Stimulated activated naive B cell treated with anti-CD40 and anti-IgM and Interleukin-4, amounts not matched to agents 10 μg/mL and 1 μg/mL and 100 μg/mL, for 72 hours (primary cell): Measurements from ENCODE around the gene PCBP4.

Experiments used
- ATAC-seq, 2 donors: fragments of 150-1000 bp; cut with Tn5 transposase; replicated peaks; 2 replicates each; pipeline ENCODE4 v1.10.0; 2021; ENCODE audit warnings: moderate library complexity in 1 of 2
- DNase-seq: peaks from one replicate; pipeline ENCODE4 v3.0.0; 2021
- H3K27ac Mint-ChIP-seq: one replicate; pipeline ENCODE4 v1.8.0; 2022; ENCODE audit warnings: mild to moderate bottlenecking, mixed read lengths
- H3K27me3 Mint-ChIP-seq, 2 donors: one replicate each; pipeline ENCODE4 v1.8.0; 2022; ENCODE audit warnings: mixed read lengths in 2 of 2
- H3K36me3 Mint-ChIP-seq, 2 donors: one replicate each; pipeline ENCODE4 v1.8.0; 2022; ENCODE audit warnings: mixed read lengths in 2 of 2, mild to moderate bottlenecking in 1 of 2
- H3K4me1 Mint-ChIP-seq, 2 donors: one replicate each; pipeline ENCODE4 v1.8.0; 2022; ENCODE audit warnings: mixed read lengths in 2 of 2, mild to moderate bottlenecking in 1 of 2
- H3K4me3 Mint-ChIP-seq, 2 donors: one replicate each; pipeline ENCODE4 v1.8.0; 2022; ENCODE audit warnings: mild to moderate bottlenecking in 2 of 2, mixed read lengths in 2 of 2, moderate library complexity in 1 of 2
- H3K9me3 Mint-ChIP-seq, 2 donors: one replicate each; pipeline ENCODE4 v1.8.0; 2022; ENCODE audit warnings: mixed read lengths in 2 of 2, mild to moderate bottlenecking in 1 of 2

The PCBP4 gene

DNA sequence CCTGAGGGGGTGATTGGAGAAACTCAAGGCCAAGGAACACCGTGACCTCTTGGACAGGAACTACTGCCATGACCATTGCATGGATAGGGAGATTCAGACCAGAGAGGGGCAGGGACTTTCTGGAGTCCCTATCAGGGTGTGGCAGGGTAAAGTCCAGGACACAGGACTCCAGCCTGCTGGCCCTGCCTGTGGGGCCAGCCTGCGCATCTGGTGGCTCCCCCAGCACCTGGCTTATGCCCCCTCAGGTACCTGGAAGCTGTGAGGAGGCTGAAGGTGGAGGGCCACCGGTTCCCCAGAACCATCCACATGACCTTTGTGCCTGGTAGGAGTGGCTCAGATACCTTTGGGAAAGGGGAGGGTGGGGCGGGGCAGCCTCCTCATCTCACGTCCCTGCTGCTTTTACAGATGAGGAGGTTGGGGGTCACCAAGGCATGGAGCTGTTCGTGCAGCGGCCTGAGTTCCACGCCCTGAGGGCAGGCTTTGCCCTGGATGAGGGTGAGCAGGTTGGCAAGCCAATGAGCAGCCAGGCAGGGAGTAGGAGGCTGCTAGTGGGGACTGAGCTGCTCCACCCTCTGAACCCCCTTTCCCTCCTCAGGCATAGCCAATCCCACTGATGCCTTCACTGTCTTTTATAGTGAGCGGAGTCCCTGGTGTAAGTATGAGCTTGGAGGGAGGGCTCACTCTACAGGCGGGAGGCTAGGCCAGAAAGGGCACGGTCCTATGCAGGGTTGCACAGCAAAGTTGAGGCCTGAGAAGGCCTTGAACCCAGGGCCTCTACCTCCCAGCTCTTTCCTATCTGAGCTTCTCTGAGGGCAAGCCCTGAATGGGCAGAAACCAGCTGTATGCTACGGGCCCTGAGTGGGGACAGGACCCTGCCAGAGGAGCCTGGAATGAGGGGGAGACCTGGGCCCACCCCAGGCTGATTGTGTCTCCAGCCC is 19.0 kb upstream of the PCBP4 start:
- Mint-ChIP-seq H3K4me3 (no peak overlapping the region), H3K9me3 (no peaks in the 10 kb centered on the region), H3K36me3 (peaks cover 9 to 14% of the 10 kb centered on the region in 2 donors), H3K27ac (peak overlapping the region; percentile 42), H3K27me3 (no peaks in the 10 kb centered on the region), H3K4me1 (peaks cover 27 to 61% of the 10 kb centered on the region in 2 donors)
- DNase-seq (no peak), ATAC-seq (no peak)

DNA sequence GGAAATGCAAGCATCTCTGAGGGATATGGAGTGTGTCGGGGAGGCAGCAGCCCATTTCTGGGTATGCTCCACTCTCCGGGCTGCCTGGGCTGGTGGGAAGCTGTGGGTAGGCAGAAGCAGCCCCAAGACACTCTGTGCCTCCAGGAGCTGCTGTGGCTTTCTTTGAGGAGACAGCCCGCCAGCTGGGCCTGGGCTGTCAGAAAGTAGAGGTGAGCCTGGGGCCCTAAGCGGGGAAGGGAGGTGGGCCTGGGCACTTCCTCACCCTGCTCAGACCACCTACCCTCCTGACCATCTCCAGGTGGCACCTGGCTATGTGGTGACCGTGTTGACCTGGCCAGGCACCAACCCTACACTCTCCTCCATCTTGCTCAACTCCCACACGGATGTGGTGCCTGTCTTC is 17.8 kb upstream of the PCBP4 start:
- ATAC-seq (no peak), DNase-seq (no peak)
- Mint-ChIP-seq H3K27ac (peak overlapping the region; percentile 31), H3K36me3 (peaks cover 3 to 14% of the 10 kb centered on the region in 2 donors), H3K27me3 (no peaks in the 10 kb centered on the region), H3K9me3 (no peaks in the 10 kb centered on the region), H3K4me3 (no peak overlapping the region), H3K4me1 (peaks cover 26 to 58% of the 10 kb centered on the region in 2 donors)

DNA sequence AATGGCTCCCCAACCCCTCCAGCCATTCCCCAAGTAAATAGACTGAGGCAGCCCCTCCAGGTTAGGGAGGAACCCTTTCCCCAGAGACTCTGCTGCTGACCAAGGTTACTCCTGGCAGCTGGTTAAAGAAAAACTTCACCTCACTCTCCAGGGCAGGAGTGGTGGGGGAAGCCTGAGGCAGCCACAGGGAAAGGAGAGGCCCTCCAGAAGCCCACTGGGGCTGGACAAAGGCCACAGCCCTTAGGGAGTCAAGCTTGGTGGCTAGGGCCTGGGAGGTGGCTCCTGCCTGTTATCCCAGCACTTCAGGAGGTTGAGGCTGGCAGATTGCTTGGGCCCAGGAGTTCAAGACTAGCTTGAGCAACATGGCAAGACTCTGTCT is 17.0 kb upstream of the PCBP4 start:
- Mint-ChIP-seq H3K36me3 (peaks cover 3 to 14% of the 10 kb centered on the region in 2 donors), H3K27ac (peak overlapping the region; percentile 96), H3K4me3 (peak overlapping the region; percentile 91), H3K9me3 (no peaks in the 10 kb centered on the region), H3K4me1 (peaks cover 26 to 57% of the 10 kb centered on the region in 2 donors), H3K27me3 (no peaks in the 10 kb centered on the region)
- DNase-seq (no peak), ATAC-seq (no peak)

DNA sequence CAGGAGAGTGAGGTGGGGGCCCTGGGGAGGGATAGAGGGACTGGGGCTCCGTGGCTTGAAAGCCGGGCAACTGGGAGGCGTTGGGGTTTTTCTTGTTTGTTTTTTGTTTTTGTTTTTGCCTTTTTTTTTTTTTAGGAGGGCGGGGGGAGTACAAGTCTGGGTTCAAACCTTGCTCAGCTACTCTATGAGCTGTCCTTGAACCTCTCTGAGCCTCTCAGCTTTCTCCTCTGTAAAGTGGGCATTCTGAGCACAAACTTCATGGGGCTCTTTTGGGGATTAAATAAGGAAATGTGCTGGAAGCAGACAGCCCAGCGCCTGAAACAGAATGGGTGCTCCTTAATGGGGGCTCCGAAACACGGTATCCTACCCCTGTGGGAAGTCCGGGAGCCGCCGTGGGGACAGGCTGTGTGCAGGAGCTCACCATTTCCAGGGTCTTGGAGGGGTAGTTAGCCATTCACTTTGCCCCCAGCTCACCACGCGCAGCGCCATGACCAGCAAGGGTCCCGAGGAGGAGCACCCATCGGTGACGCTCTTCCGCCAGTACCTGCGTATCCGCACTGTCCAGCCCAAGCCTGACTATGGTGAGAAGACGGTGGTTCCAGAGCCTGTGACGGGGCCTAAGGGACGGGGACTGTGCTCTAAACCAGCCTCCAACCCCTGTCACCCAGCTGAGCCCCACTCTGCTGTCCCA is 16.5 kb upstream of the PCBP4 start:
- Mint-ChIP-seq H3K4me3 (peak overlapping the region; percentile 91), H3K27me3 (no peaks in the 10 kb centered on the region), H3K27ac (peak overlapping the region; percentile 96), H3K36me3 (peaks cover 2 to 10% of the 10 kb centered on the region in 2 donors), H3K4me1 (peaks cover 26 to 51% of the 10 kb centered on the region in 2 donors), H3K9me3 (no peaks in the 10 kb centered on the region)
- DNase-seq (no peak), ATAC-seq (peak in 1 of 2 donors; percentile 0)

DNA sequence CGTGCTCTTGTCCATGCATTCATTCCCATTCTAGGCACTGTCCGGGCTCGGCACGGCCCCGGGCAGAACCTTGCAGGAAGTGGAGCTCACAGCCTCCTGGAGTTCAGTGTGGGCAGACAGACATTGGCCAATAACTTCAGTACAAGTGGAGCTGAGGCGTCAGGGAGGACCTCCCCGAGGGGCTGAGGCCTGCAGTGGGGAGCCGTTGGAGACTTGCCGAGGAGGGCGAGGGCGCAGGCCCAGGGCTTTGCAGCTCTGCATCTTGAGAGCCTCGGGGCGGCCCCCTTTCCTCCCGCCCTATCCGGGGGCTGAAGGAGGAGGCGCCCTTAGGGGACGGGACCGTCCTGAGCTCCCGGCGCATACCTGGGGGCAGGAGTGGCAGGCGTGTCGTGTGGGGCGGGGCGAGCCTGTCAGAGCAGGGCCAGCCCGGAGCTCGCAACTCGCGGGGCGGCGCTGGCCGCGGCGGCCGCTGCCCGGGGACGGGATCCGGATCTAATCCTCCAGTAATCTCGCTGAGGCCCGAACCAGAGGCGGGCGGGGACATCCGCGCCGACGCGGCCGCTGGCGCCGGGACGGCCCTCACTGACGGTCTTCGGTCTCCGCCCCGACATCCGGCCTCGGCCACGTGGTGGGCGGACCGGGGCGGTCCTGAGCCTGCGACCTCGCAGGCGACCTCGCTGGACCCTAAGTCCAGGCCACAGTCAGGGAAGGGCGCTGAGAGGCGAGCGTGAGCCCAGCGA is 15.8 kb upstream of the PCBP4 start, which contains the start of gene ACY1:
TSS of gene ACY1 (plus strand) at position 698 of the 740 bp plus-strand sequence. CDS start 530 bp downstream, outside the sequence.
- H3K27ac Mint-ChIP-seq = peak within 1 kb of the TSS; percentile 96
- peaks cover 26 to 44% of the 10 kb centered on the region in 2 donors for H3K4me1 Mint-ChIP-seq
- DNase-seq = peak; percentile 82
- H3K27me3 Mint-ChIP-seq = no peaks in the 10 kb centered on the region
- H3K36me3 Mint-ChIP-seq = peaks cover 0 to 6% of the 10 kb centered on the region in 2 donors
- no peaks in the 10 kb centered on the region for H3K9me3 Mint-ChIP-seq
- H3K4me3 Mint-ChIP-seq = peak within 1 kb of the TSS; percentile 91
- ATAC-seq = peak; percentile 89

DNA sequence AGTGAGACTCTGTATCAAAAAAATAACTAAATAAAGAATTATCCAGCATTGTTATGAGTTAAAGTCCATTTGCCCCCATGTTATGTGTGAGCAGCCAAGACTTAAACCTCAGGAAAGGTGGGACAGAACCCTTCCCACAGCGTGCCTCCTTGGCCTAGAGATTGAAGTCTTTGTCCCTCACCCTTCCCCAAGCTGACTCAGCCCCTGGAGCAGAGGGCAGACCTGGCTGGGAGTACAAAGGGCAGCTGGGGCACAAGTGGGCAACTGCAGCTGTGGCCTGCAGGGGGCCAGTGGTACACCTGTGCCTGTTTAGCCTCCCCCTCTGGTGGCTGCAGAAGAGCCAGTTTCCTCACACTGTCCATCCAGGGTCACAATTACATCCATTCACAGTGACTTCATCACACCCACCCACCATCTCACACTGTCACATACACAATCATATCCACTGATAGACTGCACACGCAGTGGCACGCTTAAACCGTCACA is 15.1 kb upstream of the PCBP4 start:
- Mint-ChIP-seq H3K36me3 (peaks cover 0 to 6% of the 10 kb centered on the region in 2 donors), H3K4me1 (peaks cover 28 to 43% of the 10 kb centered on the region in 2 donors), H3K4me3 (peak overlapping the region; percentile 91), H3K9me3 (no peaks in the 10 kb centered on the region), H3K27ac (peak overlapping the region; percentile 96), H3K27me3 (no peaks in the 10 kb centered on the region)
- peak; percentile 61 to 64 for ATAC-seq
- peak; percentile 39 for DNase-seq

DNA sequence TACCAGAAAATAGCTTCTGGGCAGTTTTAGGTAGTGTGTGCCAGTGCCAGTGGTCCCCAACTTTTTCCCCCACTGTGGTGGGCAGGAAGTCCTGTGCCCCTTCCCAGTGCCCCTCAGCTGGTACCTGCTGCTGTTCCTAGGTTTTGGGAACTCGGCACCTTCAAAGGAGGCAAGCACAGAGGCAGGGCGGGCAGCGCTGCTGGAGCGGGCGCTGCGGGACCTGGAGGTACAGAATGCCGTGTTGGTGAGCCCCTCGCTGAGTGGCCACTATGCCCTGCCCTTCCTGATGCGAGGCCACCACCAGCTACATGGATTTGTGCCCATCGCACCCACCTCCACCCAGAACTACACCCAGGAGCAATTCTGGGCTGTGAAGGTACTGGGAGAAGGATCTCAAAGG is 13.0 kb upstream of the PCBP4 start:
- Mint-ChIP-seq H3K9me3 (no peaks in the 10 kb centered on the region), H3K27me3 (no peaks in the 10 kb centered on the region), H3K36me3 (peaks cover 0 to 6% of the 10 kb centered on the region in 2 donors), H3K4me1 (peaks cover 36 to 61% of the 10 kb centered on the region in 2 donors), H3K27ac (peak overlapping the region; percentile 37), H3K4me3 (no peak overlapping the region)
- ATAC-seq (no peak), DNase-seq (no peak)

DNA sequence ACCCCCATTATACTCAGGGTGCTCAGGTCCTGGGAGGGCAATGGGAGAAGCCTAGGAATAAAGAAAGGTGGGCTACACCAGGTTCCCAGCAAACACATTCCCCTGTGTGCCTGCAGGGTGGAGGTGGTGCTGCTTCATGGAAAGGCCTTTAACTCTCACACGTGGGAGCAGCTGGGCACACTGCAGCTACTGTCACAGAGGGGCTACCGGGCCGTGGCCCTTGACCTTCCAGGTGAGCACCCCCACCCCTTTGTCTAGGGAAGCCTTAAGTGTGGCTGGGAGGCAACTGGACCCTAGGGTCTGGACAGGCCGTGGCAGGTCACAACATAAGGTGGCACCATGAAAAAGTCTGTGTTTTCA is 10.9 kb upstream of the PCBP4 start:
- Mint-ChIP-seq H3K4me1 (peaks cover 35 to 59% of the 10 kb centered on the region in 2 donors), H3K9me3 (no peaks in the 10 kb centered on the region), H3K27ac (no peak overlapping the region), H3K36me3 (peaks cover 2 to 11% of the 10 kb centered on the region in 2 donors), H3K27me3 (no peaks in the 10 kb centered on the region), H3K4me3 (no peak overlapping the region)
- ATAC-seq (no peak), DNase-seq (no peak)

DNA sequence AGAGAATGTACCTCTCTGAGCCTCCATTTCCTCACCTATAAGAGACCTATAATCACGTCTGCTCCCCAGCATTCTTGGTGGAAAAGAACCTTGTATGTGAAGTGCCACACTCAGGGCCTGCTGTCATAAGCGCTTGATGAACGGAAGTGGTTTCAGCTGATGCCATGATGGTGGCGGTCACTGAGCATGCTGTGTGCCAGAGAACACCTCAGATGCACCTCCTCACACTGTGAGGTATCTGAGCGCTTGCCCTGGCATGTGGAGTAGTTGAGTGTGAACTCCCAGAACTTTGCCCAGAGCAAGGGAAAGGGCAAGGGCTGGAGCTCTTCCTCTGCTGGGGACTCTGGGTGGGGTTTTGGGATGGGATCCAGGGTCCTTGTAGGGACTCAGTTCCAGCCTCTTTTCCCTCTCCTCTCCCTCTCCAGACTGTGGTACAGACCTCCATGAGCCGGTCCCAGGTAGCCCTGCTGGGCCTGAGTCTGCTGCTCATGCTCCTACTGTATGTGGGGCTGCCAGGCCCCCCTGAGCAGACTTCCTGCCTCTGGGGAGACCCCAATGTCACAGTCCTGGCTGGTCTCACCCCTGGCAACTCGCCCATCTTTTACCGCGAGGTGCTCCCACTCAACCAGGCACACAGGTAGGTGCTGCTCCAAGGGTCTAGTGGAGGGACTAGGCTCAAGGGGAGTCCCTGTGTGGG is 10.3 kb upstream of the PCBP4 start:
- no peak overlapping the region for H3K4me3 Mint-ChIP-seq
- ATAC-seq (no peak), DNase-seq (no peak)
- no peaks in the 10 kb centered on the region for H3K9me3 Mint-ChIP-seq
- H3K36me3 Mint-ChIP-seq = peaks cover 2 to 11% of the 10 kb centered on the region in 2 donors
- no peaks in the 10 kb centered on the region for H3K27me3 Mint-ChIP-seq
- peak overlapping the region; percentile 78 for H3K27ac Mint-ChIP-seq
- H3K4me1 Mint-ChIP-seq = peaks cover 31 to 54% of the 10 kb centered on the region in 2 donors

DNA sequence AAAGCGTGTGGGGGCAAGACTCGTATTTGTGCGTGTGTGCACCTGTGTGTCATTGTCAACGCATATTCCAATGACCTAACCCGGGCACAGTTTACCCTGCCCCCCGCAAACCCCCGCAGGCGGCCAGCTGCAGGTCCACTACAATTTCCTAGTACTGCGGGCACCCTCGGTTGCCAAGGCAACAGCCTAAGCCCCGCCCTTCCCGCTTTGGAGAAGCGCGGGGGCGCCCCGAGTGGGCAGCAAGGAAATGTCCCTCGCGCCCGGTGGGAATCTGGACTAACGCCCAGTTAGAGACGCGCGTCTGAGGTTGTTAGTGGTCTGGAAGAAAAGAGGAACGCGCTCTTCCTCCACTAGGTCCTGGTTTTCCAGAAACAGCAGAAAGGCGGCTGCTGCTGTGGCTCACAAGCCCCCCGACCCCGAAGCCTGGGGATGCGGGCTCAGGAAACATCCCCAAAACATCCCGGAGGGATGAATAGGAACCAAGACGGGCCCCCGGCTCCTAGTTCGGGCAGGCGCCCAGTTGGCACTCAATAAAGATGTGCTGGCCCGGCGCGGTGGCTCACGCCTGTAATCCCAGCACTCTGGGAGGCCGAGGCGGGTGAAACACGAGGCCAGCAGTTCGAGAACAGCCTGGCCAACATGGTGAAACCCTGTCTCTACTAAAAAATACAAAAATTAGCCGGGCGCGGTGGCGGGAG is 8.7 kb upstream of the PCBP4 start:
- H3K4me3 Mint-ChIP-seq = peak overlapping the region; percentile 96 to 97
- peaks cover 2 to 7% of the 10 kb centered on the region in 2 donors for H3K36me3 Mint-ChIP-seq
- H3K27ac Mint-ChIP-seq = peak overlapping the region; percentile 81
- H3K9me3 Mint-ChIP-seq = no peaks in the 10 kb centered on the region
- H3K4me1 Mint-ChIP-seq = peaks cover 28 to 40% of the 10 kb centered on the region in 2 donors
- ATAC-seq (no peak), DNase-seq (no peak)
- no peaks in the 10 kb centered on the region for H3K27me3 Mint-ChIP-seq

DNA sequence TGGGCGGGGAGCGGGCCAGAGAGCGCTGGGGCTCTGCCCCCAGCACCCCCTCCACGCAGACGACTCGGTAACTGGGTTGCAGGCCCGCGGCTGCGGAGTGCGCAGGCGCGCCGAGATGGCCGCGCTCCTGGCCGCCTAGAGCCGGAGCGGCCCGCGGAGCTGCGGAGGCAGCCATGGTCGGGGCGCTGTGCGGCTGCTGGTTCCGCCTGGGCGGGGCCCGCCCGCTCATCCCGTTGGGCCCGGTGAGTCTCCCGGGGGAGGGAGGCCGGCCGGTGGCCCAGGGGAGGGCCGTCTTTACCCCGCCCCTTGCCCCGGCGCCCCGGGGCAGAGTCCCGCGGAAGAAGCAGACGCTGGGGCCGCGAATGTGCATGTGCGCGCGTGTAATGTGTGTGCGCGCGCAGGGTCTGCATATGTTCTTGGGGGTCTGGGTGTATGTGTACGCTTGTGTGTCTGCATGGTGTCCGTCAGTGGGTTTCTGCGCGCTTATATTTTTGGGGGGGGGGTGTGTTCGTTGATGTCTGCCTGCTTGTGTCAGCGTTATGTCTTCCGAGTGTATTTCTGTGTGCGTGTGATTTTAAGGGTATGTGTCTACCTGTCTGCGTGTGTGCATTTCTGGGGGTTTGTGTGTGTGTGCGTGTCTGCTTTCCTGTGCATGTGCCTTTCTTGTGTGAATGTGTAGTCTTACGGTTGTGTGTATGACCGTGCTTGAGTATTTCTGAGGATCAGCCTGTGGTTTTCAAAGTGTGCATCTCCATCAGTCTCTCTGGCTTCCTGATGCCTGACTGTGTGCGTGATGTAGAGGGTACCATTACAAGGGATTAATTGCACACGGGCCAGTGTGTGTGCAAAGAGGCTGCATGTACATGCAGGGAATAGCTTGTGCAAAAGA is 8.0 kb upstream of the PCBP4 start, which contains the start of gene ABHD14A:
TSS of gene ABHD14A (plus strand) at position 102 of the 889 bp plus-strand sequence. CDS start at position 174, 72 bp downstream.
- ATAC-seq = peak; percentile 81 to 82

DNA sequence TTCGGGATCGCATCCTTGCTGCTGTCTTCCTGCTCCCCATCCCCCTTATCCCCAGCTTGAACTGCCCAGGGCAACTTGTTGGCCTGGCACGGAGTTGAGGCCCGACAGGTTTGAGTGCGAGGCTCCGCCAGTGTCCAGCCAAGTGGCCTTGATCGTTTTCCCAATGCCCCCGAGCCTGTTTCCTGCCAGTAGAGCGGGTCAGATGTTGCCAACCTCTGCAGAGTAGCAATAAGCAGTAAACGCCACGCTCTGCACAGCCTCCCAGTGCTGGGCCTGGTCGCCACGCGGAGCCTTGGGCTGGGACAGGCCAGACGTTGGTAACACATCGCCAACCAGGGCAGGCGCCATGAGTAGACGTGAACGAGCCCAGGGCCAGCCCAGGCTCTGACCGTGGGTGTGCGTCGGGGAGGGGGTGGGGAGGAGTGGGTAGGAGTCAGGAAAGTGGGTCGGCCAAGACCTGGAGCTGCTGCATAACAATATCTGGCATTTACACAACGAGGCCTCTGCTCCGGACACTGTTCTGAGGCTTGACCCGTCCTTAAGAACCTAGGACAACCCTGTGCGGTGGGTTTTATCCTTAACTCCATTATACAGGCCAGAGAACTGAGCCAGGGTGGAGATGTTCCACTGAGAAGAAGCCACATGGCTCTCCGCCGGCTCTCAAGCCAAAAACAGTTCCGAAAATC is 7.2 kb upstream of the PCBP4 start:
- ATAC-seq (peak; percentile 38 to 42), DNase-seq (no peak)
- Mint-ChIP-seq H3K36me3 (peaks cover 2 to 5% of the 10 kb centered on the region in 2 donors), H3K27me3 (no peaks in the 10 kb centered on the region), H3K4me1 (peaks cover 29 to 44% of the 10 kb centered on the region in 2 donors), H3K9me3 (no peaks in the 10 kb centered on the region), H3K4me3 (peak overlapping the region; percentile 96 to 97), H3K27ac (peak overlapping the region; percentile 96)

More for the DNA sequence above, 8.0 kb upstream of the PCBP4 start, which contains the start of gene ABHD14A:
- H3K4me3 Mint-ChIP-seq = peak within 1 kb of the TSS; percentile 96 to 97
- H3K27me3 Mint-ChIP-seq = no peaks in the 10 kb centered on the region
- H3K9me3 Mint-ChIP-seq = no peaks in the 10 kb centered on the region
- peaks cover 29 to 44% of the 10 kb centered on the region in 2 donors for H3K4me1 Mint-ChIP-seq
- peak within 1 kb of the TSS; percentile 96 for H3K27ac Mint-ChIP-seq
- DNase-seq = peak; percentile 60
- H3K36me3 Mint-ChIP-seq = peaks cover 2 to 5% of the 10 kb centered on the region in 2 donors
